Neural cell (in vitro differentiated cells): ENCODE measurements around the gene ZCCHC3. TPM values are rescaled to one million over a fixed set of nuclear protein-coding genes. Genes with fewer than 3 reads are reported as not detected.
"Not testable (repeated sequence)": the region's sequence is repeated elsewhere in the genome, so short reads cannot be mapped to it uniquely, and the experiment has no call there.

ENCODE experiments used
- H2AFZ ChIP-seq: fragments of 200-600, 300-800 bp; sonication (generic), shearing (Covaris generic); 2 replicates; pipeline ENCODE4 v1.6.0; 2014; ENCODE audit warnings: low read depth, mild to moderate bottlenecking, antibody characterized with exemption, low read length, moderate library complexity
- H3F3A ChIP-seq: fragments of 200-600 bp; shearing (Covaris generic); 2 replicates; pipeline ENCODE4 v1.6.1; 2016; ENCODE audit warnings: mild to moderate bottlenecking, moderate library complexity, mixed read lengths, antibody characterized with exemption, low read length; ENCODE audit not compliant: insufficient read depth, poor library complexity, severe bottlenecking
- H3K27ac ChIP-seq: fragments of 200-600, 300-800 bp; sonication (generic), shearing (Covaris generic); 2 replicates; pipeline ENCODE4 v1.5.1; 2014; ENCODE audit warnings: mild to moderate bottlenecking, low read length, moderate library complexity
- H3K27me3 ChIP-seq: fragments of 300-800, 200-600 bp; sonication (generic), shearing (Covaris generic); 2 replicates; pipeline ENCODE4 v1.6.0; 2014; ENCODE audit warnings: mild to moderate bottlenecking, low read depth, low read length, moderate library complexity; ENCODE audit not compliant: insufficient read depth
- H3K36me3 ChIP-seq: fragments of 300-800, 200-600 bp; sonication (generic), shearing (Covaris generic); 2 replicates; pipeline ENCODE4 v1.5.1; 2014; ENCODE audit warnings: mild to moderate bottlenecking, antibody characterized with exemption, low read length, moderate library complexity; ENCODE audit not compliant: insufficient read depth
- H3K4me2 ChIP-seq: fragments of 300-800, 200-600 bp; sonication (generic), shearing (Covaris generic); 2 replicates; pipeline ENCODE4 v1.6.0; 2014; ENCODE audit warnings: mild to moderate bottlenecking, low read length
- H3K4me3 ChIP-seq: fragments of 300-800, 200-600 bp; sonication (generic), shearing (Covaris generic); 2 replicates; pipeline ENCODE4 v1.5.1; 2014; ENCODE audit warnings: mild to moderate bottlenecking, low read length, moderate library complexity
- H3K79me2 ChIP-seq: fragments of 200-600 bp; shearing (Covaris generic); replicated peaks from 2 replicates; pipeline ENCODE4 v1.6.0; 2014; ENCODE audit warnings: mild to moderate bottlenecking, low read length, moderate library complexity; ENCODE audit not compliant: insufficient read depth
- H3K9ac ChIP-seq: fragments of 300-800, 200-600 bp; sonication (generic), shearing (Covaris generic); 2 replicates; pipeline ENCODE4 v1.6.1; 2016; ENCODE audit warnings: mild to moderate bottlenecking, low read length, mixed read lengths
- H3K9me2 ChIP-seq: fragments of 200-600 bp; shearing (Covaris generic); 2 replicates; pipeline ENCODE4 v1.6.1; 2016; ENCODE audit warnings: mild to moderate bottlenecking, low read length, mixed read lengths; ENCODE audit not compliant: insufficient read depth
- H3K9me3 ChIP-seq: fragments of 200-600, 300-800 bp; sonication (generic), shearing (Covaris generic); 2 replicates; pipeline ENCODE4 v1.6.1; 2016; ENCODE audit warnings: mild to moderate bottlenecking, mixed run types, low read length, moderate library complexity, mixed read lengths
- H4K20me1 ChIP-seq: fragments of 200-600 bp; shearing (Covaris generic); 2 replicates; pipeline ENCODE4 v1.6.1; 2016; ENCODE audit warnings: mild to moderate bottlenecking, mixed run types; ENCODE audit not compliant: insufficient read depth
- EP300 ChIP-seq: fragments of 450-650 bp; conservative IDR thresholded peaks from 2 replicates; pipeline ENCODE4 v1.6.1; 2014; ENCODE audit warnings: antibody characterized with exemption, mild to moderate bottlenecking, moderate library complexity; ENCODE audit not compliant: poor library complexity, severe bottlenecking
- EZH2 ChIP-seq: fragments of 200-600, 300-800 bp; shearing (Covaris generic), sonication (generic); IDR thresholded peaks from 2 replicates; pipeline ENCODE4 v1.6.1; 2014; ENCODE audit warnings: antibody characterized with exemption, low read length, borderline replicate concordance, mild to moderate bottlenecking; ENCODE audit not compliant: insufficient read depth, poor library complexity, severe bottlenecking
- MXI1 ChIP-seq: fragments of 450-650 bp; conservative IDR thresholded peaks from 2 replicates; pipeline ENCODE4 v1.6.1; 2014; ENCODE audit warnings: antibody characterized with exemption, mild to moderate bottlenecking; ENCODE audit not compliant: poor library complexity, severe bottlenecking
- POLR2AphosphoS5 ChIP-seq: IDR thresholded peaks from 2 replicates; pipeline ENCODE4 v1.6.1; 2012
- RAD21 ChIP-seq: fragments of 450-650 bp; conservative IDR thresholded peaks from 2 replicates; pipeline ENCODE4 v1.6.1; 2014; ENCODE audit warnings: antibody characterized with exemption, mild to moderate bottlenecking, moderate library complexity
- REST ChIP-seq: IDR thresholded peaks from 2 replicates; pipeline ENCODE4 v1.6.1; 2012; ENCODE audit warnings: borderline replicate concordance
- SMC3 ChIP-seq: fragments of 450-650 bp; conservative IDR thresholded peaks from 2 replicates; pipeline ENCODE4 v1.6.1; 2014; ENCODE audit warnings: antibody characterized with exemption, mild to moderate bottlenecking, moderate library complexity; ENCODE audit not compliant: poor library complexity
- TAF1 ChIP-seq: IDR thresholded peaks from 2 replicates; pipeline ENCODE4 v1.6.1; 2012; ENCODE audit warnings: low read depth
- polyA plus RNA-seq: library from polyadenylated mRNA; depleted of rRNA; stranded (reverse); fragments of >200 nt; gene quantifications from 2 replicates; pipeline ENCODE4 v1.2.3, GENCODE V29; 2014
- TF ChIP-seq, protein P1 (sequence below): fragments of 450-650 bp; IDR thresholded peaks from 2 replicates; pipeline ENCODE4 v1.5.1; 2014; ENCODE audit warnings: antibody characterized with exemption, mild to moderate bottlenecking, moderate library complexity; ENCODE audit not compliant: poor library complexity, severe bottlenecking

The ZCCHC3 gene
- polyA plus RNA-seq, 1 donor from 2014 or later: 15.5 TPM

DNA sequence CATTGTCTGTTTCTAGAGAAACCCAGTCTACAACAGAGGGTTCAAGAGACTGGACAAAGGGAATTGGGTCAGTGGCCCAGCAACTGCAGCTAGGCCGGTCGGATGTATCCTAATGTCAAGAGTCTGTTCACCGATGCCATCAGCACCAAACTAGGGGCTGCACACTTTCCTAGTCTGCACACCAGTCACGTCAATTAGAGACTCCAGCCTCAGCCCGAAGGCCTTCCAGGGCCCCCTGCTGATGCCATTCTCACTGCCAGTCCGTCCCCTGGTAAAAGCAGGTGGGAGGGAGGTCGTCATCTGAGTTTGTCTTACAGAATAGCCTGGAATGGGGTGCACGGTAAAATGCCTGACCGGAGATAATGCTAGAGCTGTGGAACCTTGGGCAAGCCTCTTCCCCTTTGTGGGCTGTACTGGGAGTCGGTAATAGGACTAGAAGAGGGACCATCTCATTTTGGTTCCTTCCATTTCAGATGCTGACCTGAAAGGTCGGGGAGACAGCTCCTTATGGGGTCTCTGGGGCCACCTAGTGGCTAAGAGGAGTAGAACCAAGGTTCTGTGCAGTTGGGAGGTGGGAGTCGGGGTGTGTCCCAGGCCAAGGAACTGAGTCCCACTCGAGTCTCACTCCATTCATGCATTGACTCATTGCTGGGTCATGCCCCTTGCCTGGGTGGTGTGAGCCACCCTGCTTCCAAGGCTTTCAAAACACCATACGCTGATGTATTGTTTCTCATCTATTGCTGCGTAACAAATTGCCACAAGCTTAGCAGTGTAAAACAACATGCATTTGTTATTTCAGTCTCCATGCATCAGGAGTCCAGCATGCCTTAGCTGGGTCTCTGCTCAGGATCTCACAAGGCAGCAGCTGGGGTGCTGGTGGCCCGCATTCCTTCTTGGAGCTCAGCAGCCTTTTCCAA, 33.1 kb downstream of the ZCCHC3 start:
- TF ChIP-seq EP300: no peak
- TF ChIP-seq POLR2AphosphoS5: peak; percentile 37
- no peak for TF ChIP-seq TAF1
- no peak for TF ChIP-seq EZH2
- TF ChIP-seq RAD21: peak; percentile 85
- TF ChIP-seq SMC3: peak; percentile 81
- TF ChIP-seq, protein P1, sequence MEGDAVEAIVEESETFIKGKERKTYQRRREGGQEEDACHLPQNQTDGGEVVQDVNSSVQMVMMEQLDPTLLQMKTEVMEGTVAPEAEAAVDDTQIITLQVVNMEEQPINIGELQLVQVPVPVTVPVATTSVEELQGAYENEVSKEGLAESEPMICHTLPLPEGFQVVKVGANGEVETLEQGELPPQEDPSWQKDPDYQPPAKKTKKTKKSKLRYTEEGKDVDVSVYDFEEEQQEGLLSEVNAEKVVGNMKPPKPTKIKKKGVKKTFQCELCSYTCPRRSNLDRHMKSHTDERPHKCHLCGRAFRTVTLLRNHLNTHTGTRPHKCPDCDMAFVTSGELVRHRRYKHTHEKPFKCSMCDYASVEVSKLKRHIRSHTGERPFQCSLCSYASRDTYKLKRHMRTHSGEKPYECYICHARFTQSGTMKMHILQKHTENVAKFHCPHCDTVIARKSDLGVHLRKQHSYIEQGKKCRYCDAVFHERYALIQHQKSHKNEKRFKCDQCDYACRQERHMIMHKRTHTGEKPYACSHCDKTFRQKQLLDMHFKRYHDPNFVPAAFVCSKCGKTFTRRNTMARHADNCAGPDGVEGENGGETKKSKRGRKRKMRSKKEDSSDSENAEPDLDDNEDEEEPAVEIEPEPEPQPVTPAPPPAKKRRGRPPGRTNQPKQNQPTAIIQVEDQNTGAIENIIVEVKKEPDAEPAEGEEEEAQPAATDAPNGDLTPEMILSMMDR: peak; percentile 92
- peak; percentile 35 for TF ChIP-seq MXI1
- peak; percentile 46 for TF ChIP-seq REST
- peak overlapping the region; percentile 44 for H3K27ac ChIP-seq
- H3K27me3 ChIP-seq: no peaks in the 10 kb centered on the region
- peaks cover 17% of the 10 kb centered on the region for H3K79me2 ChIP-seq
- H3K9me2 ChIP-seq: no peaks in the 10 kb centered on the region
- peak overlapping the region; percentile 98 for H3K4me3 ChIP-seq
- peaks cover 17% of the 10 kb centered on the region for H4K20me1 ChIP-seq
- peak overlapping the region; percentile 28 for H3K4me2 ChIP-seq
- H3K9ac ChIP-seq: peak overlapping the region; percentile 94
- no peaks in the 10 kb centered on the region for H3K36me3 ChIP-seq
- H3F3A ChIP-seq: peaks cover 5% of the 10 kb centered on the region
- H2AFZ ChIP-seq: no peak overlapping the region
- H3K9me3 ChIP-seq: no peaks in the 10 kb centered on the region

DNA sequence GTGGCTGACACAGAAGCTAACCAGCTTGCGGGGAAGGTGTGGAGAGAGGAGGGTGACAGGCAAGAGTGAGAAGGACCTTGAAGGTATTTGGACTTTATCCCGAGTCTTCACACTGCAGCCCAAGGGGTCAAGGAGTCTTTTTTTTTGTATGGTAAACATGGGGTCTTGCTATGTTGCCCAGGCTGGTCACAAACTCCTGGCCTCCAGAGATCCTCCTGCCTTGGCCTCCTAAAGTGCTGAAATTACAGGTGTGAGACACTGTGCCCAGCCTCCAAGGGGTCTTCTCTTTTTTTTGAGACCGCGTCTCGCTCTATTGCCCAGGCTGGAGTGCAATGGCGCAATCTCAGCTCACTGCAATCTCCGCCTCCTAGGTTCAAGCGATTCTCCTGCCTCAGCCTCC, 37.2 kb downstream of the ZCCHC3 start:
- Histone ChIP-seq H3K9me3 (no peaks in the 10 kb centered on the region), H3K9ac (no peak overlapping the region), H3K36me3 (no peaks in the 10 kb centered on the region), H2AFZ (no peak overlapping the region), H3K79me2 (no peaks in the 10 kb centered on the region), H3K4me3 (no peak overlapping the region), H3K4me2 (no peak overlapping the region), H4K20me1 (peaks cover 8% of the 10 kb centered on the region), H3F3A (peaks cover 5% of the 10 kb centered on the region), H3K27ac (no peak overlapping the region), H3K9me2 (no peaks in the 10 kb centered on the region), H3K27me3 (no peaks in the 10 kb centered on the region)
- TF ChIP-seq POLR2AphosphoS5: no peak
- TF ChIP-seq TAF1: no peak
- TF ChIP-seq SMC3: no peak
- no peak for TF ChIP-seq EZH2
- TF ChIP-seq, protein P1: no peak
- no peak for TF ChIP-seq REST
- no peak for TF ChIP-seq RAD21

DNA sequence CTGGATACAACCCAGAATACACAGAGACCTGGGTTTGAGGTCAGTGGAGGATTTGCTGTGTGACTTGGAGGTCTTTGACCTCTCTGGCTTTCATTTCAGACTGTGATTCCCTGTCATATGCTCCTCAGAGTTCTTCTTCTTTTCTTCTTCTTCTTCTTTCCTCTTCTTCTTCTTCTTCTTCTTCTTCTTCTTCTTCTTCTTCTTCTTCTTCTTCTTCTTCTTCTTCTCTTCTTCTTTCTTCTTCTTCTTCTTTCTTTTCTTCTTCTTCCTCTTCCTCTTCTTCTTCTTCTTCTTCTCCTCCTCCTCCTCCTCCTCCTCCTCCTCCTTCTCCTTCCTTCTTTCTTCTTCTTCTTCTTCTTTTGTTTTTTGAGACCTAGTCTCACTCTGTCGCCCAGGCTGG, 38.7 kb downstream of the ZCCHC3 start:
- H3K4me3 ChIP-seq, H4K20me1 ChIP-seq, H3K79me2 ChIP-seq, H3K9me2 ChIP-seq, H3F3A ChIP-seq, H3K27ac ChIP-seq, H3K9me3 ChIP-seq, H3K27me3 ChIP-seq, H2AFZ ChIP-seq, H3K4me2 ChIP-seq, H3K36me3 ChIP-seq, H3K9ac ChIP-seq: not testable (repeated sequence)
